Body of pancreas (tissue), 4 donors: ENCODE data around the gene PLCB1. TPM values are rescaled to one million over a fixed set of nuclear protein-coding genes. Genes with fewer than 3 reads are reported as not detected.

Experiments used
- ATAC-seq: fragments of 150-250 bp; one replicate; pipeline ENCODE4 v1.9.1; 2016
- DNase-seq, 4 donors: peaks; one replicate each; pipeline ENCODE4 v3.0.0-alpha.2; 2019
- H3K27ac ChIP-seq, 4 donors: fragments of 200-600 bp; sonication (generic); 1 replicate in 3 of 4; 2 replicates in 1 of 4; pipeline versions ENCODE4 v1.5.1 to v1.6.1; 2016 to 2019; ENCODE audit warnings: mild to moderate bottlenecking in 1 of 4, mixed read lengths in 1 of 4, moderate library complexity in 1 of 4
- H3K27me3 ChIP-seq, 2 donors: fragments of 200-600 bp; sonication (generic); one replicate each; pipeline ENCODE4 v1.6.0; 2016; ENCODE audit warnings: mild to moderate bottlenecking in 1 of 2
- H3K36me3 ChIP-seq, 2 donors: fragments of 200-600 bp; sonication (generic); replicated peaks in 1 of 2; 2 replicates each; pipeline ENCODE4 v1.5.1; 2016; ENCODE audit warnings: low read depth in 2 of 2; ENCODE audit not compliant: insufficient read depth in 1 of 2
- H3K4me1 ChIP-seq: fragments of 200-600 bp; sonication (generic); one replicate; pipeline ENCODE4 v1.6.0; 2016
- H3K4me3 ChIP-seq, 2 donors: fragments of 200-600 bp; sonication (generic); 1 replicate in 1 of 2; 2 replicates in 1 of 2; pipeline ENCODE4 v1.5.1; 2016 to 2019
- H3K9me3 ChIP-seq, 3 donors: fragments of 200-600 bp; sonication (generic); 1 replicate in 2 of 3; 2 replicates in 1 of 3; pipeline ENCODE4 v1.5.1; 2016
- CTCF ChIP-seq, 7 experiments: fragments of 450-650 bp in 4 of 7; fragments of 200-600 bp in 3 of 7; sonication (generic) in 3 of 7; IDR thresholded peaks; one replicate each; pipeline ENCODE4 v1.5.1; 2016 to 2019; ENCODE audit warnings: antibody characterized with exemption in 7 of 7
- POLR2A ChIP-seq, 3 donors: fragments of 450-650 bp; IDR thresholded peaks; one replicate each; pipeline ENCODE4 v1.6.1; 2016; ENCODE audit warnings: antibody characterized with exemption in 3 of 3, mild to moderate bottlenecking in 2 of 3
- WGBS, 2 donors: methylation state at CpG; one replicate each; pipeline ENCODE4 v1.1.5; 2017; 5-methylcytosine and 5-hydroxymethylcytosine counted together
- intact Hi-C: fragments of 100-400 bp; cut with DNase I; formaldehyde crosslinking; loops from one replicate; pipeline ENCODE4 v1.15.1; 2023
- total RNA-seq, 2 donors: library from RNA; depleted of rRNA; stranded (reverse); fragments of >200 nt; gene quantifications; one replicate each; pipeline ENCODE4 v1.1.0, GENCODE V29; 2016

Gene PLCB1
- total RNA-seq, 2 donors from 2014 or later, result 32.9 to 46.1 TPM

- DNase-seq, result no peak
- intact Hi-C loops, result no loop called here
- WGBS, 2 donors, result 73 to 85% methylated on average over 2 of the region's 2 CpGs
- Histone ChIP-seq H3K27ac (no peak overlapping the region), H3K27me3 (no peaks in the 10 kb centered on the region), H3K9me3 (no peaks in the 10 kb centered on the region), H3K4me1 (no peaks in the 10 kb centered on the region), H3K36me3 (no peaks in the 10 kb centered on the region), H3K4me3 (no peak overlapping the region)
- TF ChIP-seq POLR2A (IDR thresholded peaks at IDR 0.05) (no peak), CTCF (IDR thresholded peaks at IDR 0.05) (no peak)
- ATAC-seq, result no peak
These were observed 650.7 kb downstream of the PLCB1 start for GRCh38 chr20:8782804-8783203.

GRCh38 chr20:8783734-8784133 is 651.7 kb downstream of the PLCB1 start:
- Histone ChIP-seq H3K4me1 (no peaks in the 10 kb centered on the region), H3K36me3 (no peaks in the 10 kb centered on the region), H3K9me3 (no peaks in the 10 kb centered on the region), H3K27ac (no peak overlapping the region), H3K4me3 (no peak overlapping the region), H3K27me3 (no peaks in the 10 kb centered on the region)
- DNase-seq, result no peak
- TF ChIP-seq CTCF (IDR thresholded peaks at IDR 0.05), result no peak
- TF ChIP-seq POLR2A (IDR thresholded peaks at IDR 0.05), result no peak
- intact Hi-C loops, result no loop called here
- 42 to 48% methylated on average over 1 of the region's 1 CpG for WGBS, 2 donors
- ATAC-seq, result no peak

GRCh38 chr20:8786383-8786782 is 654.3 kb downstream of the PLCB1 start:
- H3K27me3 ChIP-seq, result no peaks in the 10 kb centered on the region
- intact Hi-C loops, result no loop called here
- H3K36me3 ChIP-seq, result no peaks in the 10 kb centered on the region
- no peak for DNase-seq
- no peak for ATAC-seq
- TF ChIP-seq POLR2A (IDR thresholded peaks at IDR 0.05) (no peak), CTCF (IDR thresholded peaks at IDR 0.05) (no peak)
- H3K4me3 ChIP-seq, result no peak overlapping the region
- no peaks in the 10 kb centered on the region for H3K4me1 ChIP-seq
- WGBS, 2 donors, result 77 to 84% methylated on average over 6 of the region's 6 CpGs
- H3K27ac ChIP-seq, result no peak overlapping the region
- no peaks in the 10 kb centered on the region for H3K9me3 ChIP-seq

GRCh38 chr20:8787090-8787489 is 655.0 kb downstream of the PLCB1 start:
- TF ChIP-seq CTCF (IDR thresholded peaks at IDR 0.05) (no peak), POLR2A (IDR thresholded peaks at IDR 0.05) (no peak)
- Histone ChIP-seq H3K4me3 (no peak overlapping the region), H3K27ac (no peak overlapping the region), H3K27me3 (no peaks in the 10 kb centered on the region), H3K4me1 (no peaks in the 10 kb centered on the region), H3K9me3 (no peaks in the 10 kb centered on the region), H3K36me3 (no peaks in the 10 kb centered on the region)
- DNase-seq (no peak), ATAC-seq (no peak)
- WGBS, 2 donors, result 74 to 86% methylated on average over 3 of the region's 3 CpGs
- intact Hi-C loops, result no loop called here

GRCh38 chr20:8788275-8788674 is 656.2 kb downstream of the PLCB1 start:
- ATAC-seq, result no peak
- intact Hi-C loops, result no loop called here
- no peak overlapping the region for H3K4me3 ChIP-seq
- DNase-seq, result no peak
- WGBS, 2 donors, result 88 to 92% methylated on average over 2 of the region's 2 CpGs
- no peak overlapping the region for H3K27ac ChIP-seq
- TF ChIP-seq POLR2A (IDR thresholded peaks at IDR 0.05), result no peak
- TF ChIP-seq CTCF (IDR thresholded peaks at IDR 0.05), result no peak
- no peaks in the 10 kb centered on the region for H3K36me3 ChIP-seq
- no peaks in the 10 kb centered on the region for H3K9me3 ChIP-seq
- no peaks in the 10 kb centered on the region for H3K4me1 ChIP-seq
- no peaks in the 10 kb centered on the region for H3K27me3 ChIP-seq
